Caco-2 (cell line): ENCODE data around the gene DDI1. TPM values are rescaled to one million over a fixed set of nuclear protein-coding genes. Genes with fewer than 3 reads are reported as not detected.

Experiments used
- BruUV-seq: library from RNA; stranded (reverse); fragments of 400-500 nt; replicated peaks from 2 replicates; lab custom pipeline; 2021; lab: Mats Ljungman, UMichigan
- CTCF ChIA-PET: fragments of 300-600 bp; sonication (Branson Sonifier 250); formaldehyde crosslinking; loops from one replicate; lab custom pipeline; 2022; ENCODE audit warnings: antibody characterized with exemption; lab: Charles Lee
- POLR2A ChIA-PET: fragments of 300-600 bp; sonication (Branson Sonifier 250); formaldehyde crosslinking; loops from one replicate; lab custom pipeline; 2022; ENCODE audit warnings: antibody characterized with exemption; lab: Charles Lee
- DNase-seq, 2 experiments: peaks; one replicate each; pipeline versions ENCODE4 v3.0.0 to v3.0.0-alpha.2; 2020 to 2022
- H3K27me3 ChIP-seq: replicated peaks from 2 replicates; pipeline ENCODE4 v1.6.0; 2011; ENCODE audit warnings: low read length; ENCODE audit not compliant: control insufficient read depth, insufficient read depth
- H3K36me3 ChIP-seq: 2 replicates; pipeline ENCODE4 v1.5.1; 2011; ENCODE audit warnings: low read length; ENCODE audit not compliant: control insufficient read depth, insufficient read depth
- H3K4me1 ChIP-seq: fragments of 250-450 bp; sonication (Bioruptor Pico); 2 replicates; pipeline ENCODE4 v1.5.1; 2020; ENCODE audit warnings: mild to moderate bottlenecking
- H3K4me3 ChIP-seq: 2 replicates; pipeline ENCODE4 v1.5.1; 2011; ENCODE audit warnings: low read depth, mild to moderate bottlenecking, control low read depth, low read length
- H3K9me3 ChIP-seq: fragments of 250-450 bp; sonication (Bioruptor Pico); 2 replicates; pipeline ENCODE4 v1.5.1; 2020; ENCODE audit warnings: mild to moderate bottlenecking, moderate library complexity
- H3K27ac Mint-ChIP-seq: one replicate; pipeline ENCODE4 v1.8.0; 2022; ENCODE audit warnings: mixed read lengths; ENCODE audit not compliant: unreplicated experiment
- H3K27me3 Mint-ChIP-seq: one replicate; pipeline ENCODE4 v1.8.0; 2022; ENCODE audit warnings: mixed read lengths; ENCODE audit not compliant: insufficient read depth, unreplicated experiment
- H3K36me3 Mint-ChIP-seq: one replicate; pipeline ENCODE4 v1.8.0; 2022; ENCODE audit warnings: mild to moderate bottlenecking, mixed read lengths; ENCODE audit not compliant: insufficient read depth, unreplicated experiment
- H3K4me1 Mint-ChIP-seq: one replicate; pipeline ENCODE4 v1.8.0; 2022; ENCODE audit warnings: low read depth, mixed read lengths; ENCODE audit not compliant: unreplicated experiment
- H3K4me3 Mint-ChIP-seq: one replicate; pipeline ENCODE4 v1.8.0; 2022; ENCODE audit warnings: mild to moderate bottlenecking, moderate library complexity, mixed read lengths; ENCODE audit not compliant: unreplicated experiment
- H3K9me3 Mint-ChIP-seq: one replicate; pipeline ENCODE4 v1.8.0; 2022; ENCODE audit warnings: mixed read lengths; ENCODE audit not compliant: unreplicated experiment
- CTCF ChIP-seq, 2 experiments: fragments of 200-600 bp in 1 of 2; IDR thresholded peaks; 1 replicate in 1 of 2; 2 replicates in 1 of 2; pipeline versions ENCODE4 v1.5.1 to v1.8.0; 2011 to 2022; ENCODE audit warnings: antibody characterized with exemption in 1 of 2, control low read depth in 1 of 2, inconsistent platforms in 1 of 2, low read depth in 1 of 2, low read length in 1 of 2, mild to moderate bottlenecking in 1 of 2, moderate library complexity in 1 of 2; ENCODE audit not compliant: insufficient read depth in 1 of 2, severe bottlenecking in 1 of 2, unreplicated experiment in 1 of 2
- intact Hi-C: fragments of 100-400 bp; cut with micrococcal nuclease; formaldehyde crosslinking; loops from one replicate; pipeline ENCODE4 v1.10.0; 2022; ENCODE audit not compliant: unreplicated experiment
- total RNA-seq: library from RNA; stranded (reverse); gene quantifications from 2 replicates; pipeline ENCODE4 v1.2.3, GENCODE V29; 2022

The DDI1 gene
- total RNA-seq, 1 experiment from 2014 or later: not detected

DNA sequence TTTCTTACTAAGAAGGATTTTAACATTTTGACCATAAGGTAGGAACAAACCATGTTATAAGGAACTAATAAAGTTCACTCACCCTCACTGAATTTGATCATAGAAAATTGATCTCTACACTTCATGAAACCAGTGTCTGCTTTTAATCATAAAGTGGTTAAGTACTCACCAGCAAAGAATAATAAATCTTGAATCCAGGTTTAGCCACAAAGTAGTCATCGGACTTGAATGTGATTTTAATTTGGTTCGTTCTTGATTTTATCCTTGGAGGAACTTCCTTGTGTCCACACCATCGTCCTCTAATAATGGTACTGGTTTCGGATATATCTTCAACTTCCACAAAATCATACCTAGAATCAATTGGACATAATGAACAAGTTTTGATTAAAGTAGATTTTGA is 40.5 kb upstream of the DDI1 start:
- no peaks in the 10 kb centered on the region for H3K9me3 ChIP-seq
- H3K36me3 ChIP-seq: no peaks in the 10 kb centered on the region
- ChIA-PET POLR2A (no interaction called here), CTCF (no interaction called here)
- intact Hi-C loops: no loop called here
- no peak overlapping the region for H3K4me3 Mint-ChIP-seq
- no peak overlapping the region for H3K4me3 ChIP-seq
- H3K27me3 ChIP-seq: no peaks in the 10 kb centered on the region
- H3K27me3 Mint-ChIP-seq: peaks cover 2% of the 10 kb centered on the region
- no peak for DNase-seq
- no peaks in the 10 kb centered on the region for H3K4me1 Mint-ChIP-seq
- H3K4me1 ChIP-seq: no peaks in the 10 kb centered on the region
- TF ChIP-seq CTCF (IDR thresholded peaks at IDR 0.05; ENCODE audit: insufficient read depth in 1 of 2, low read depth in 1 of 2, low read length in 1 of 2, severe bottlenecking in 1 of 2, unreplicated experiment in 1 of 2): no peak
- no peak overlapping the region for H3K27ac Mint-ChIP-seq
- BruUV-seq: no TSS peak
- no peaks in the 10 kb centered on the region for H3K9me3 Mint-ChIP-seq
- H3K36me3 Mint-ChIP-seq: no peaks in the 10 kb centered on the region

- H3K36me3 ChIP-seq: no peaks in the 10 kb centered on the region
- peaks cover 2% of the 10 kb centered on the region for H3K27me3 Mint-ChIP-seq
- H3K9me3 Mint-ChIP-seq: no peaks in the 10 kb centered on the region
Measured at GRCh38 chr11:103997082-103997481, 39.4 kb upstream of the DDI1 start.

GRCh38 chr11:103998826-103999508 is 37.5 kb upstream of the DDI1 start:
- POLR2A ChIA-PET: no interaction called here
- peaks cover 5% of the 10 kb centered on the region for H3K27me3 Mint-ChIP-seq
- no peak for TF ChIP-seq CTCF (IDR thresholded peaks at IDR 0.05; ENCODE audit: insufficient read depth in 1 of 2, low read depth in 1 of 2, low read length in 1 of 2, severe bottlenecking in 1 of 2, unreplicated experiment in 1 of 2)
- H3K9me3 Mint-ChIP-seq: no peaks in the 10 kb centered on the region
- no peaks in the 10 kb centered on the region for H3K9me3 ChIP-seq
- H3K36me3 ChIP-seq: no peaks in the 10 kb centered on the region
- H3K27ac Mint-ChIP-seq: no peak overlapping the region
- no peaks in the 10 kb centered on the region for H3K36me3 Mint-ChIP-seq
- H3K4me3 ChIP-seq: no peak overlapping the region
- CTCF ChIA-PET: no interaction called here
- intact Hi-C loops: no loop called here
- no peaks in the 10 kb centered on the region for H3K4me1 Mint-ChIP-seq
- BruUV-seq: no TSS peak
- H3K4me3 Mint-ChIP-seq: no peak overlapping the region
- no peaks in the 10 kb centered on the region for H3K4me1 ChIP-seq
- DNase-seq: no peak
- H3K27me3 ChIP-seq: no peaks in the 10 kb centered on the region

More at GRCh38 chr11:103997082-103997481, 39.4 kb upstream of the DDI1 start:
- Histone ChIP-seq H3K4me3 (no peak overlapping the region), H3K4me1 (no peaks in the 10 kb centered on the region), H3K27me3 (no peaks in the 10 kb centered on the region), H3K9me3 (no peaks in the 10 kb centered on the region)
- no peak overlapping the region for H3K4me3 Mint-ChIP-seq
- no peak overlapping the region for H3K27ac Mint-ChIP-seq
- no TSS peak for BruUV-seq
- CTCF ChIA-PET: no interaction called here
- POLR2A ChIA-PET: no interaction called here
- no peak for TF ChIP-seq CTCF (IDR thresholded peaks at IDR 0.05; ENCODE audit: insufficient read depth in 1 of 2, low read depth in 1 of 2, low read length in 1 of 2, severe bottlenecking in 1 of 2, unreplicated experiment in 1 of 2)
- DNase-seq: no peak
- H3K36me3 Mint-ChIP-seq: no peaks in the 10 kb centered on the region
- intact Hi-C loops: no loop called here
- no peaks in the 10 kb centered on the region for H3K4me1 Mint-ChIP-seq
